Limb (tissue), 2 donors: Measurements from ENCODE around the gene ATXN2L.
A peak's percentile ranks its signal among the peaks of the same experiment; 100 is the strongest.
"Not testable (repeated sequence)": the region's sequence is repeated elsewhere in the genome, so short reads cannot be mapped to it uniquely, and the experiment has no call there.

Experiments used
- DNase-seq, 2 donors: peaks; one replicate each; pipeline ENCODE4 v3.0.0-alpha.2; 2016; ENCODE audit errors: extremely low spot score in 2 of 2

ATXN2L gene

GRCh38 chr16:28867241-28867640 is 44.4 kb downstream of the ATXN2L start:
- no peak for DNase-seq

- DNase-seq, result not testable (repeated sequence)
These were observed 44.8 kb downstream of the ATXN2L start for GRCh38 chr16:28867646-28868045.

- no peak for DNase-seq
These were observed 46.4 kb downstream of the ATXN2L start for GRCh38 chr16:28869201-28869600.

- DNase-seq, result no peak
These were observed 50.2 kb downstream of the ATXN2L start for GRCh38 chr16:28872952-28873351.

GRCh38 chr16:28873543-28874201 is 50.9 kb downstream of the ATXN2L start:
- DNase-seq, result no peak

GRCh38 chr16:28874406-28874805 is 51.6 kb downstream of the ATXN2L start:
- DNase-seq, result no peak

GRCh38 chr16:28875134-28876018 is 52.6 kb downstream of the ATXN2L start:
- DNase-seq, result peak in 1 of 2 donors; percentile 29

- DNase-seq, result no peak
These were observed 53.3 kb downstream of the ATXN2L start for GRCh38 chr16:28876019-28876659.

- DNase-seq, result peak in 1 of 2 donors; percentile 28
These were observed 54.3 kb downstream of the ATXN2L start for GRCh38 chr16:28876973-28877654.

GRCh38 chr16:28877655-28878000 is 54.8 kb downstream of the ATXN2L start:
- DNase-seq, result no peak

GRCh38 chr16:28878083-28878926 is 55.5 kb downstream of the ATXN2L start, which contains the start of gene ATP2A1:
ATP2A1 (plus strand) TSS chr16:28878488; CDS start chr16:28878672, 184 bp downstream.
- no peak for DNase-seq

- no peak for DNase-seq
These were observed 56.6 kb downstream of the ATXN2L start for GRCh38 chr16:28879261-28879840.

- peak; percentile 87 to 94 for DNase-seq
These were observed 57.2 kb downstream of the ATXN2L start for GRCh38 chr16:28879841-28880588.

- DNase-seq, result no peak
These were observed 57.8 kb downstream of the ATXN2L start for GRCh38 chr16:28880589-28880915.

GRCh38 chr16:28880955-28881354 is 58.2 kb downstream of the ATXN2L start:
- no peak for DNase-seq

GRCh38 chr16:28881565-28881964 is 58.8 kb downstream of the ATXN2L start:
- DNase-seq, result not testable (repeated sequence)

- no peak for DNase-seq
These were observed 59.9 kb downstream of the ATXN2L start for GRCh38 chr16:28882551-28883160.

GRCh38 chr16:28883221-28883996 is 60.6 kb downstream of the ATXN2L start:
- no peak for DNase-seq

GRCh38 chr16:28884045-28884444 is 61.2 kb downstream of the ATXN2L start:
- no peak for DNase-seq
